Inflammatory macrophage (primary cell): ENCODE data around the gene CDH1.

Source experiments
- DNase-seq, 2 donors: peaks; one replicate each; pipeline ENCODE4 v3.0.0-alpha.2; 2020 to 2022

The CDH1 gene

DNA sequence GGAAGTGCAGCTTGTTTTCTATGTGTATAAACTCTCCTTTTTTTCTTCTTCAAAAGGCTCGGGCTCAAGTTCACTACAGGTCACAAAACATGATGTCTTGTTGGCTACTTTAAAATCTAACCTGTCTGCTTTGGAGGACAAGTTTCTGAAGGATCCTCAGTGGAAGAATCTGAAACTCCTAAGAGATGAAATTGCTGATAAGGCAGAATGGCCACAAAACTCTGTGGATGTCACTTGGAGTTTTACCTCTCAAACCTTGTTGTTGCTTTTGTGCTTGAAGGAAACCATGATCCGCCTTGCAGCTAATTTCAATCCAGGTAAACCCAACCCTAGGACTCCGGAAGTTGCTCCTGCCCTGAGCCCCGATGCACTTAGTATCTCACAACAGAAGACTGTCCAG lies 122.7 kb downstream of the CDH1 start:
- no peak for DNase-seq

DNA sequence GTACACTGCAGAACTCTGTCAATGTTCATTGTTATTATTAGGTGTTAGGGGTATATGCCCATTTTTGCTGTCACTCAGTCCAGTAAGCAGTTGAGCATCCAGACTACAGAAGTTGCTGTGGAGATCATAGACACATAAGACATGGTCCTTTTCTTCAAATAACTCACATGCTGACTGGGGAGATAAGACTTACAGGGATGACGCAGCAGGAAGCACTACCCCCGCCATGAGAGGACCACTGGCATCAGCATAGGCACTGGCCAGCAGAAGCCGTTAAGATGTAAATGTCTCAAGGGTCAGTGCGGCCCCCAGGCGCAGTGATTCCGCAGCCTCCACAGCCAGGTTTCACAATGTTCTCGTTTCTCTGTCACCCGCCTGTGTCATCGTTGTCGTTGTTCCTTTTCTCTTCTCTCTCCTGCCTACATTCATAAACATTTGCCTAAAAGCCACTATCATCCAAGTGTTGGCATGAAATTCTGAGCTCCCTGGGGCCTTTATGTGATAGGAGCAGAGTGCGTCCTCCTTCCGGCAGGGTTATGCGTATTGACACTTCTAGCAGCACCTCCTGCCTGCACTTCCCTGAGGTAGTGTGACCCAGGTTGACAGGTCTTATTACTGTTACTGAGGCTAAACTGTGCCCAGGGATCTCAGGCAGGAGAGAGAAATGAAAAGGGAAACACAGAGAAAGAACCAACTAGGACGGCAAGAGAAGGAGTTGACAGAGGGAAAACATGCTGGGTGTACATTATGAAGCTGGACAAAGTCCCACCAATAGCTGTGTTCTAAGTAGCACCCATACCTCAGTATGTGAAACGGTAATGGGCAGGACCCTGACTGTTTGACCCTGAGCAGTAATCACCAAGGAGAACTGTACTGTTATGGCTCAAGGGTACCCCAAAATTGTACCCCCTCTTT lies 124.1 kb downstream of the CDH1 start:
- DNase-seq, result peak in 1 of 2 donors; percentile 17

DNA sequence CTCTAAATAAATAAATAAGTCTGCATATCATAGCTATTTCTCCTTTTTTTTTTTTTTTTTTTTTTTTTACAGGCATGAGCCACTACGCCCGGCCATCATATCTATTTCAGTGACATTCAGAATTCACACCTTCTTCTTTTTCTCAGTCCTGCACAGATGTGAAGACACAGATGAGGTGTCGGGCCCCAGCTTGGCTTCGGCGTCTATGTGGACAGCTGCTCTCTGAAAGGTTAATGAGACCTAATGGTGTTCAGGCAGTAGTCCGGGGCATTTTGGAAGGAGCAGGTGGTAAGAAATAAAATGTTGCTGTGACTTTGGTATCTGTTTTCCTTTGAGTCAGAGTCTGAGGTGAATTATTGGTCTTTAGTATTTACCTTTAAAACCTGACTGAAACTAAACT lies 129.8 kb downstream of the CDH1 start:
- DNase-seq, result no peak

DNA sequence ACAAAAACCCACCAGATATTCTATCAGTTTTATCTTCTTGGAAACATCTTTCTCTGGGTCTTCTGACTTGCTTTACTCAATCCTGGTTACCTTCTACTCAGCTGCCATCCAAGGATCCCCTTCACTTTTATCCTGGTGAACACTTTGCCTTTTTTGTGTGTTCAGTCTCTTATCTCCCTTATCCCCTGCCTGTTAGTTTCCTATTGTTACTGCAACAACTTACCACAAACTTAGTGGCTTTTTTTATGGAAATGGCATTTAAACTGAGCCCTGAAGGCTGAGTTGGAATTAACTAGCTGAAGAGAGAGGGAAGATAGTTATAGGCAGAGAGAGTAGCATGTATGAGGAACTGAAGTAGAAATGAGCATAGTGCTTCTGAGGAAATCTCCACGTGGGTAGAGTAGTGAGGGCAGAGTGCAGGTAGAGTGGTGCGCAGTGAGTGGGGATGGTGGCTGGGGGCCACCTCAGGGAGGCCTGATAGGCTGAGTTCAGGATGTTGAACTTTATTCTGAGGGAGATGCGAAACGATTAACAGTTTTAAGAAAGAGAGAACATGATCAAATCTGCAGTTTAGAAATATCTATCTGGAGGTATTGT lies 132.5 kb downstream of the CDH1 start:
- DNase-seq, result no peak

DNA sequence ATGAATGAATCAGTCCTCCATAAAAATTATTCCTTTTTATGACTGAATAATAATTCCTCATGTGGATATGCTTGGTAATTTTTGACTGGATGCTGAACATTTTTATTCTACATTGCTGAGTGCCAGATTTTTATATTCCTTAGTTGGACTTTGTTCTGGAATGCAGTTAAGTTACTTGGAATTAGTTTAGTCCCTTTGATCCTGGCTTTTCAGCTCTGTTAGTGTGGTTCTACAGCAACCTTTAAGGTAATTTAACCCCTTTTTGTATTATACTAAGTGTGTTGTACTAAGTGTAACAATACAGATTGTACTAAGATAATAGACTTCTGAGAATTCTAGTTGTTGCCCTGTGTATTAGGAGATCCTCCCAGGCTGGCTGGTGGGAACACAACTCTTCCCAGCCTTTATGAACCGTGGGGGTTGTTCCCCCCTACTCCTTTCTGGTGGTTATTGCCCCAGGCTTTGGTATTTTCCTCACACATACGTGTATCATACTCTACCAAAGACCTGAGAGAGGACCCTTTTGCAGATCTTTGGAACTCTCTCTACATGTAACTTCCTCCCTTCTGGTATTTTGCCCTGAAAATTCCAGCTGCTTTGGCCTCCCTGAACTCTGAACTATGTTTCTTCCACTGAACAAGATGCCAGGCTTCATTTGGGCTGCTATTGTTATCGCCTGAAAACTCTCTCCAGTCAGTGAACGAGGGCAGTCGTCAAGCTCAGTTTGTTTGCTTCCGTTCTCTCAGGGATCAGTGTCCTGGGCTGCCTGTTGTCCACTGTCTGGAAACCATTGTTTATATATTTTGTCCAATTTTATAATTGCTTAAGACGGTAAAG lies 136.8 kb downstream of the CDH1 start:
- DNase-seq, result no peak

DNA sequence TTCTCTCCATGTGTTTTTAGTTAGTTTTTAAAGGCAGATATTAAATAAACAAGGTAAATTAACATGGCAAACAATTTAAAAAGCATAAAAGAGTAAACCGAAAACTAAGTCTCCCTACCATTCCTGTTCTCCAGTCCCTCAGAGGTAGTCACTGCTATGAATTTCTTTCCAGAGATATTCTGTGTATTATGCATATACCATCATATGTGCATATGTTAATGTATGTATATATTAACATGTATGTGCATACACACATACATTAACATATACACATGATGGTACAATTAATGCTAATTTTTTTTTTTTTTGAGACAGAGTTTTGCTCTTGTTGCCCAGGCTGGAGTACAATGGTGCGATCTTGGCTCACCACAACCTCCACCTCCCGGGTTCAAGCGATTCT lies 138.8 kb downstream of the CDH1 start:
- no peak for DNase-seq

DNA sequence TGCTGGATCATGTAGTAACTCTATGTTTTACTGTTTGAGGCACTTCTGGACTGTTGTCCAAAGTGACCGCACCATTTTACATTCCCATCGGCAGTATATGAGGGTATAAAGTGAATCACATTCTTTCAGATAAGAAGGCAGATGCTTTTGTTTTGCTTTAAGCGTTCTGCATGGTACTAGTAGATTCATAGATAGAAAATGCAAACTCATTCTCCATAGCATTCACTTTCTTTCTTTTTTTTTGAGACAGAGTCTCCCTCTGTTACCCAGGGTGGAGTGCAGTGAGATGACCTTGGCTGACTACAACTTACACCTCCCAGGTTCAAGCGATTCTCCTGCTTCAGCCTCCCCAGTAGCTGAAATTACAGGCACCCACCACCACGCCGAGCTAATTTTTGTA lies 146.6 kb downstream of the CDH1 start:
- no peak for DNase-seq

DNA sequence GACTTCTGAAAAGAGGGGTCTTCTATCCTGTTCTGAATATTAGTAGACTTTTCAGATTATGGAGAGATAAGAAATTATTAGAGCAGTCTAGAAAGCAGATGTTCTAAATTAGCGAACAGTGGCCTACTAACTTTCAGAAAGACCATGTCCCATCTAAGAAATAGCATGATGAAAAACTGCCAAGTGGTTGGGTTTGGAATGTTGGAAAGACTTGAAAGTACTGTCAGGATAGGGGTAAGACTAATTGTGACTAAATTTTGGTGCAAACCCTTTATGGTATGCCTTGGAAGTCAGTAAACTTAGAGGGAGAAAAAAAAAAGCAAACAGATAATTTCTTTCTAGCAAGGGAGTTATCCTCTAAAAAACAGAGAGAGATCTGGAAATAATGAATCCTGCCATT lies 147.3 kb downstream of the CDH1 start:
- no peak for DNase-seq
